ENCODE results near the gene GPATCH11. TPM values are rescaled to one million over a fixed set of nuclear protein-coding genes. Genes with fewer than 3 reads are reported as not detected.

The GPATCH11 gene
- total RNA-seq: 16.3 TPM

DNA sequence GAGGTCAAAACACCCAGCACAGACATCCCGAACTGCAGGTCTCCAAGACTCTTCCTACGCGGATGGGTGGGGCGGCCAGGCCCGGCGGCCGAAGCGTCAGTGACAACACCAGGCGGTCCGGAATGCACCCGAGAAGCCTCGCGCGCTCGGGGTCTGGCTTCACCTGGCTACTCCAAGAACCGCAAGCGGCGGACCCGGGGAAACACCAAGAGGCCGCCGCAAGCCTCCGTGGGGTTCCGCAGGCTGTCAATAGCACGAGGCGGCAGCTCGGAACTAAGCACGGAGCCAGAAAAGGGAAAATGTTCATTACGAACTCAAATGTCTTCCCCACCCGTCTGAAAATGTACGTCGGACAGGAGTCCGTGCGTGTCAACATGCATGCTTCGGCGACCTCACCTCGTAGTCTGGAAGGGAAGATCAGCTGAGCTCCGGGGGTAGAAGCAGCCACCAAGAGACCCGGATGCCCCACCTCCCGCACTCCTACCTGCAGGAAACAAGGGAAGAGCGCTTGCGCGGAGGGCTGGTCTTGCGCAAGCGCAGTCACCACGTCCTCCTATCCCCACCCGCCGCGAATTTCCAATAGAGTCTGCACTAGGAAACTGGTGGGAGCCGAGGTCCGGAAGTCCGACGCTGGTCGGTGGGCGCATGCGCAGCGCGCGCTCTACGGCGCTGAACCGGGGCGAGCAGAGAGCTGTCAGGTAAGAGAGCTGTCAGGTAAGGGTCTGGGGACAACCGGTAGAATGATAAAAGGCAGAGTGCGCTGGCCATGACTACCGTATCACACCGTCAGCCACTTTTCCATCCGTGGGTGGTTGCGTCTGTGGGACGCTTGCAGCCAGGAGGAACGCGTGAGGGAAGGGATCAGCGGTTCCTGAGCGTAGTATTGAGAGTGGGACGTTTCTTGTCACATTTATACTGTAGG lies at the start of gene GPATCH11, which contains the start of gene HEATR5B:
Gene GPATCH11 (plus strand): TSS at position 646 of the 922 bp plus-strand sequence. CDS start 3,864 bp downstream, outside the sequence.
Gene HEATR5B (minus strand): TSS at position 500 of the 922 bp plus-strand sequence. CDS start 958 bp downstream, outside the sequence.

Other genes with a start within 250 kb of the GPATCH11 start
- gene STRN, start 118.0 kb upstream of the GPATCH11 start, total RNA-seq: 38.5 TPM
- 137 TPM for gene HEATR5B, start 146 bp upstream of the GPATCH11 start, total RNA-seq
- 53.5 TPM for gene EIF2AK2, start 72.5 kb downstream of the GPATCH11 start, total RNA-seq
- not detected for gene SULT6B1, start 104.2 kb downstream of the GPATCH11 start, total RNA-seq
- 26.6 TPM for gene CEBPZOS, start 112.0 kb downstream of the GPATCH11 start, total RNA-seq
- gene CEBPZ, start 147.1 kb downstream of the GPATCH11 start, total RNA-seq: 49.5 TPM
- 66.0 TPM for gene NDUFAF7, start 147.1 kb downstream of the GPATCH11 start, total RNA-seq
- 43.2 TPM for gene PRKD3, start 240.3 kb downstream of the GPATCH11 start, total RNA-seq

Data from parietal lobe (tissue), 1 donor.